Measurements from ENCODE around the gene PDE4DIP. TPM values are rescaled to one million over a fixed set of nuclear protein-coding genes. Genes with fewer than 3 reads are reported as not detected.
"Not testable (repeated sequence)": the region's sequence is repeated elsewhere in the genome, so short reads cannot be mapped to it uniquely, and the experiment has no call there.

The PDE4DIP gene
- total and polyA plus RNA-seq, 2 donors (not counting 3 experiments of a cell fraction or from before 2014, with no cell fraction given): 6.3 to 26.4 TPM

GRCh38 chr1:148997405-148997804 is 153.2 kb downstream of the PDE4DIP start:
- H4K20me1 ChIP-seq (replicated peaks; ENCODE audit: control insufficient read depth, extremely low read depth, insufficient read depth, low read length); H3K27ac ChIP-seq (ENCODE audit: insufficient read depth, low read depth, low read length); CTCF ChIA-PET; H2AFZ ChIP-seq (ENCODE audit: low read depth, low read length); dilution Hi-C loops (cut with MboI; ENCODE audit: extremely low pct_ligation_motif_present, low sequenced_read_pairs); H3K4me1 ChIP-seq (ENCODE audit: control insufficient read depth, extremely low read depth, insufficient read depth, low read length); intact Hi-C loops (cut with micrococcal nuclease); H3K4me2 ChIP-seq (ENCODE audit: insufficient read depth, low read length); H3K4me3 ChIP-seq (replicated peaks in 1 of 3; ENCODE audit: insufficient read depth in 1 of 3, low read depth in 1 of 3, low read length in 3 of 3); H3K79me2 ChIP-seq (ENCODE audit: control insufficient read depth, insufficient read depth, low read length); H3K27me3 ChIP-seq (ENCODE audit: control insufficient read depth in 2 of 2, insufficient read depth in 2 of 2, low read length in 2 of 2); H3K9ac ChIP-seq (replicated peaks; ENCODE audit: extremely low read depth, insufficient read depth, low read length); H3K9me3 ChIP-seq (replicated peaks; ENCODE audit: control insufficient read depth, insufficient read depth, low read length); DNase-seq (ENCODE audit: low read depth, low spot score); FAIRE-seq; H3K9me1 ChIP-seq (replicated peaks; ENCODE audit: control insufficient read depth, extremely low read depth, insufficient read depth, low read length); BruUV-seq (replicated peaks); POLR2A ChIA-PET; H3K36me3 ChIP-seq (ENCODE audit: control insufficient read depth in 2 of 2, extremely low read depth in 1 of 2, insufficient read depth in 2 of 2, low read length in 2 of 2): not testable (repeated sequence)

DNA sequence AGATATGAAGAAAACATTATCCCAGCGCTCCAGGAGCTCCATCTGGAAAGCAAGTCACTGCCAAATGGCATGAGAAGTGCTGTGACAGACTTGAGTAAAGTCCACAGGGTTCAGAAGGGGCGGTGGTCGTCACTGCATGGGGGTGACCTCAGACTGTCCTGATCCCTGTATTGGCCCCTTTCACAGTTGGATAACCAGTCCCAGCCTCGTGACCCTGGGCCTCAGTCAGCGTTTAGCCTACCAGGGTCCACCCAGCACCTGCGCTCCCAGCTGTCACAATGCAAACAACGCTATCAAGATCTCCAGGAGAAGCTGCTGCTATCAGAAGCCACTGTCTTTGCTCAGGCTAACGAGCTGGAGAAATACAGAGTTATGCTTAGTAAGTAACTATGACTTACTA is 158.4 kb downstream of the PDE4DIP start:
- H3K79me2 ChIP-seq (ENCODE audit: control insufficient read depth, insufficient read depth, low read length); CTCF ChIA-PET; FAIRE-seq; H3K9me1 ChIP-seq (replicated peaks; ENCODE audit: control insufficient read depth, extremely low read depth, insufficient read depth, low read length); POLR2A ChIA-PET; H3K27ac ChIP-seq (ENCODE audit: insufficient read depth, low read depth, low read length); H2AFZ ChIP-seq (ENCODE audit: low read depth, low read length); H4K20me1 ChIP-seq (replicated peaks; ENCODE audit: control insufficient read depth, extremely low read depth, insufficient read depth, low read length); H3K27me3 ChIP-seq (ENCODE audit: control insufficient read depth in 2 of 2, insufficient read depth in 2 of 2, low read length in 2 of 2); H3K4me2 ChIP-seq (ENCODE audit: insufficient read depth, low read length); H3K9ac ChIP-seq (replicated peaks; ENCODE audit: extremely low read depth, insufficient read depth, low read length); H3K9me3 ChIP-seq (replicated peaks; ENCODE audit: control insufficient read depth, insufficient read depth, low read length); dilution Hi-C loops (cut with MboI; ENCODE audit: extremely low pct_ligation_motif_present, low sequenced_read_pairs); DNase-seq (ENCODE audit: low read depth, low spot score); intact Hi-C loops (cut with micrococcal nuclease); BruUV-seq (replicated peaks); H3K4me1 ChIP-seq (ENCODE audit: control insufficient read depth, extremely low read depth, insufficient read depth, low read length); H3K4me3 ChIP-seq (replicated peaks in 1 of 3; ENCODE audit: insufficient read depth in 1 of 3, low read depth in 1 of 3, low read length in 3 of 3); H3K36me3 ChIP-seq (ENCODE audit: control insufficient read depth in 2 of 2, extremely low read depth in 1 of 2, insufficient read depth in 2 of 2, low read length in 2 of 2): not testable (repeated sequence)

GRCh38 chr1:149008326-149008725 is 164.1 kb downstream of the PDE4DIP start:
- H3K27me3 ChIP-seq (ENCODE audit: control insufficient read depth in 2 of 2, insufficient read depth in 2 of 2, low read length in 2 of 2); DNase-seq (ENCODE audit: low read depth, low spot score); FAIRE-seq; dilution Hi-C loops (cut with MboI; ENCODE audit: extremely low pct_ligation_motif_present, low sequenced_read_pairs); H3K36me3 ChIP-seq (ENCODE audit: control insufficient read depth in 2 of 2, extremely low read depth in 1 of 2, insufficient read depth in 2 of 2, low read length in 2 of 2); H3K79me2 ChIP-seq (ENCODE audit: control insufficient read depth, insufficient read depth, low read length); H3K4me1 ChIP-seq (ENCODE audit: control insufficient read depth, extremely low read depth, insufficient read depth, low read length); H3K9me3 ChIP-seq (replicated peaks; ENCODE audit: control insufficient read depth, insufficient read depth, low read length); CTCF ChIA-PET; H3K4me3 ChIP-seq (replicated peaks in 1 of 3; ENCODE audit: insufficient read depth in 1 of 3, low read depth in 1 of 3, low read length in 3 of 3); H3K9me1 ChIP-seq (replicated peaks; ENCODE audit: control insufficient read depth, extremely low read depth, insufficient read depth, low read length); H2AFZ ChIP-seq (ENCODE audit: low read depth, low read length); H3K9ac ChIP-seq (replicated peaks; ENCODE audit: extremely low read depth, insufficient read depth, low read length); H3K4me2 ChIP-seq (ENCODE audit: insufficient read depth, low read length); H4K20me1 ChIP-seq (replicated peaks; ENCODE audit: control insufficient read depth, extremely low read depth, insufficient read depth, low read length); POLR2A ChIA-PET; intact Hi-C loops (cut with micrococcal nuclease); BruUV-seq (replicated peaks); H3K27ac ChIP-seq (ENCODE audit: insufficient read depth, low read depth, low read length): not testable (repeated sequence)

DNA sequence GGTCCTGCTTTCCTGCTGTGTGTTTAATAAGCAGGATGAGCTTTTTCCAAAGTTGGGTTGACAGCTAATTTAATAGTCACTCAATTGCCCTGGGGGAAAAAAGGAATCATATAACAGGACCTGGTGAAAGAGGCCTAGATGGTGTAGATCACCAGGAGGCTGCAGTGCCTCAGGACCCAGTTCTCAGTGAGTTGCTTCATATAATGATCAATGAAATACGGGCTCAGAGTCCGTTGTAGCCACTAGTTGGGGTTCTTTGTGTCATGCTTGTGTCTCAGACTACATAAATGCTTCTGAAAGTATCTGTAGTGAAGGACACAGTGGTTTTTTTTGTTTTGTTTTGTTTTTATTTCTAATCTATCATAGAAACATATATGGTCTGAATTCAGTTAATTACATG is 164.5 kb downstream of the PDE4DIP start:
- DNase-seq (ENCODE audit: low read depth, low spot score); H4K20me1 ChIP-seq (replicated peaks; ENCODE audit: control insufficient read depth, extremely low read depth, insufficient read depth, low read length); H3K4me2 ChIP-seq (ENCODE audit: insufficient read depth, low read length); intact Hi-C loops (cut with micrococcal nuclease); H3K27me3 ChIP-seq (ENCODE audit: control insufficient read depth in 2 of 2, insufficient read depth in 2 of 2, low read length in 2 of 2); dilution Hi-C loops (cut with MboI; ENCODE audit: extremely low pct_ligation_motif_present, low sequenced_read_pairs); H3K4me1 ChIP-seq (ENCODE audit: control insufficient read depth, extremely low read depth, insufficient read depth, low read length); H2AFZ ChIP-seq (ENCODE audit: low read depth, low read length); H3K4me3 ChIP-seq (replicated peaks in 1 of 3; ENCODE audit: insufficient read depth in 1 of 3, low read depth in 1 of 3, low read length in 3 of 3); FAIRE-seq; POLR2A ChIA-PET; BruUV-seq (replicated peaks); H3K79me2 ChIP-seq (ENCODE audit: control insufficient read depth, insufficient read depth, low read length); H3K9me1 ChIP-seq (replicated peaks; ENCODE audit: control insufficient read depth, extremely low read depth, insufficient read depth, low read length); H3K27ac ChIP-seq (ENCODE audit: insufficient read depth, low read depth, low read length); H3K36me3 ChIP-seq (ENCODE audit: control insufficient read depth in 2 of 2, extremely low read depth in 1 of 2, insufficient read depth in 2 of 2, low read length in 2 of 2); H3K9ac ChIP-seq (replicated peaks; ENCODE audit: extremely low read depth, insufficient read depth, low read length); H3K9me3 ChIP-seq (replicated peaks; ENCODE audit: control insufficient read depth, insufficient read depth, low read length); CTCF ChIA-PET: not testable (repeated sequence)

All from endothelial cell of umbilical vein (primary cell).